MCF 10A (cell line): ENCODE measurements around the gene CADPS. TPM values are rescaled to one million over a fixed set of nuclear protein-coding genes. Genes with fewer than 3 reads are reported as not detected.

Experiments used
- BruUV-seq: library from RNA; stranded (reverse); fragments of 400-500 nt; replicated peaks from 2 replicates; lab custom pipeline; 2021; lab: Mats Ljungman, UMichigan
- CTCF ChIA-PET: fragments of 300-600 bp; sonication (Branson Sonifier 250); formaldehyde crosslinking; extraction: SDS; loops from one replicate; lab custom pipeline; 2021; ENCODE audit warnings: antibody characterized with exemption, inconsistent platforms; lab: Yijun Ruan, JAX
- POLR2A ChIA-PET: fragments of 300-600, 350-650 bp; sonication (Branson Sonifier 250); formaldehyde crosslinking; extraction: SDS; loops from one replicate; lab custom pipeline; 2020; ENCODE audit warnings: antibody characterized with exemption, inconsistent platforms; lab: Yijun Ruan, JAX
- DNase-seq: peaks from one replicate; pipeline ENCODE4 v3.0.0-alpha.2; 2018; ENCODE audit not compliant: unreplicated experiment
- H3K27ac Mint-ChIP-seq: one replicate; pipeline ENCODE4 v1.8.0; 2022; ENCODE audit warnings: mild to moderate bottlenecking, low read depth, mixed read lengths; ENCODE audit not compliant: unreplicated experiment
- H3K27me3 Mint-ChIP-seq: one replicate; pipeline ENCODE4 v1.8.0; 2022; ENCODE audit warnings: mixed read lengths; ENCODE audit not compliant: insufficient read depth, unreplicated experiment
- H3K36me3 Mint-ChIP-seq: one replicate; pipeline ENCODE4 v1.8.0; 2022; ENCODE audit warnings: mild to moderate bottlenecking, moderate library complexity, mixed read lengths; ENCODE audit not compliant: insufficient read depth, unreplicated experiment
- H3K4me1 Mint-ChIP-seq: one replicate; pipeline ENCODE4 v1.8.0; 2022; ENCODE audit warnings: mixed read lengths; ENCODE audit not compliant: insufficient read depth, unreplicated experiment
- H3K4me3 Mint-ChIP-seq: one replicate; pipeline ENCODE4 v1.8.0; 2022; ENCODE audit warnings: mild to moderate bottlenecking, moderate library complexity, mixed read lengths; ENCODE audit not compliant: unreplicated experiment
- H3K9me3 Mint-ChIP-seq: one replicate; pipeline ENCODE4 v1.8.0; 2022; ENCODE audit warnings: mixed read lengths; ENCODE audit not compliant: unreplicated experiment
- CTCF ChIP-seq: fragments of 200-600 bp; IDR thresholded peaks from one replicate; pipeline ENCODE4 v1.8.0; 2022; ENCODE audit warnings: antibody characterized with exemption, mild to moderate bottlenecking; ENCODE audit not compliant: unreplicated experiment
- intact Hi-C: fragments of 100-400 bp; cut with micrococcal nuclease; formaldehyde crosslinking; loops from 2 replicates; pipeline ENCODE4 v1.14.1; 2022
- total RNA-seq: library from RNA; stranded (reverse); gene quantifications from 2 replicates; pipeline ENCODE4 v1.2.3, GENCODE V29; 2022

The CADPS gene
- total RNA-seq, 1 experiment from 2014 or later = not detected

- H3K27me3 Mint-ChIP-seq = peaks cover 88% of the 10 kb centered on the region
- H3K36me3 Mint-ChIP-seq = no peaks in the 10 kb centered on the region
- intact Hi-C loops = no loop called here
- no peaks in the 10 kb centered on the region for H3K9me3 Mint-ChIP-seq
- ChIA-PET POLR2A (no interaction called here), CTCF (interaction anchor here (0.6 kb wide), 1 partner anchor 23 kb away, joined by 3 read pairs; no protein-coding TSS in a partner anchor)
- no peak for DNase-seq
- peaks cover 9% of the 10 kb centered on the region for H3K4me1 Mint-ChIP-seq
- BruUV-seq = no TSS peak
- no peak for TF ChIP-seq CTCF
- no peak overlapping the region for H3K4me3 Mint-ChIP-seq
- H3K27ac Mint-ChIP-seq = no peak overlapping the region
These were observed 347.7 kb downstream of the CADPS start for GRCh38 chr3:62527474-62527873.

GRCh38 chr3:62525281-62525680 lies 349.9 kb downstream of the CADPS start:
- intact Hi-C loops = no loop called here
- Mint-ChIP-seq H3K27me3 (peaks cover 88% of the 10 kb centered on the region), H3K4me1 (peaks cover 9% of the 10 kb centered on the region), H3K9me3 (no peaks in the 10 kb centered on the region), H3K4me3 (no peak overlapping the region), H3K27ac (no peak overlapping the region), H3K36me3 (no peaks in the 10 kb centered on the region)
- CTCF ChIA-PET = no interaction called here
- POLR2A ChIA-PET = no interaction called here
- DNase-seq = peak; percentile 46
- no TSS peak for BruUV-seq
- TF ChIP-seq CTCF = no peak

- Mint-ChIP-seq H3K4me3 (no peak overlapping the region), H3K9me3 (no peaks in the 10 kb centered on the region), H3K27ac (no peak overlapping the region), H3K36me3 (no peaks in the 10 kb centered on the region), H3K4me1 (peaks cover 9% of the 10 kb centered on the region), H3K27me3 (peaks cover 89% of the 10 kb centered on the region)
- CTCF ChIA-PET = no interaction called here
- POLR2A ChIA-PET = no interaction called here
- BruUV-seq = no TSS peak
- no peak for TF ChIP-seq CTCF
- DNase-seq = no peak
- intact Hi-C loops = no loop called here
These were observed 351.5 kb downstream of the CADPS start for GRCh38 chr3:62523672-62524071.

- Mint-ChIP-seq H3K9me3 (no peaks in the 10 kb centered on the region), H3K36me3 (no peaks in the 10 kb centered on the region), H3K27me3 (peaks cover 98% of the 10 kb centered on the region), H3K27ac (no peak overlapping the region), H3K4me1 (peaks cover 9% of the 10 kb centered on the region), H3K4me3 (no peak overlapping the region)
- no peak for DNase-seq
- BruUV-seq = no TSS peak
- ChIA-PET POLR2A (no interaction called here), CTCF (no interaction called here)
- intact Hi-C loops = no loop called here
- TF ChIP-seq CTCF = no peak
These were observed 353.6 kb downstream of the CADPS start for GRCh38 chr3:62521464-62522105.
